Measurements from ENCODE around the gene BRINP1. TPM values are rescaled to one million over a fixed set of nuclear protein-coding genes. Genes with fewer than 3 reads are reported as not detected.

BRINP1 gene
- polyA plus RNA-seq, 2 donors: 0.18 to 0.77 TPM

- Histone ChIP-seq H3K4me1 (ENCODE audit: control insufficient read depth in 2 of 2, insufficient read depth in 2 of 2, low read length in 1 of 2) (no peaks in the 10 kb centered on the region), H3K36me3 (ENCODE audit: control insufficient read depth in 2 of 2, insufficient read depth in 2 of 2, low read length in 1 of 2) (no peaks in the 10 kb centered on the region), H3K4me3 (ENCODE audit: low read depth in 1 of 2, low read length in 2 of 2) (no peak overlapping the region), H3K9me3 (ENCODE audit: control insufficient read depth in 2 of 2, insufficient read depth in 1 of 2, low read depth in 1 of 2, low read length in 1 of 2) (no peaks in the 10 kb centered on the region), H3K27ac (ENCODE audit: low read depth in 2 of 2, low read length in 1 of 2) (no peak overlapping the region), H3K27me3 (ENCODE audit: control insufficient read depth in 1 of 2, insufficient read depth in 2 of 2, low read length in 2 of 2) (no peaks in the 10 kb centered on the region)
- WGBS, 2 donors: 60 to 71% methylated on average over 5 of the region's 5 CpGs
Observed at GRCh38 chr9:119310741-119311140, 58.5 kb downstream of the BRINP1 start.

DNA sequence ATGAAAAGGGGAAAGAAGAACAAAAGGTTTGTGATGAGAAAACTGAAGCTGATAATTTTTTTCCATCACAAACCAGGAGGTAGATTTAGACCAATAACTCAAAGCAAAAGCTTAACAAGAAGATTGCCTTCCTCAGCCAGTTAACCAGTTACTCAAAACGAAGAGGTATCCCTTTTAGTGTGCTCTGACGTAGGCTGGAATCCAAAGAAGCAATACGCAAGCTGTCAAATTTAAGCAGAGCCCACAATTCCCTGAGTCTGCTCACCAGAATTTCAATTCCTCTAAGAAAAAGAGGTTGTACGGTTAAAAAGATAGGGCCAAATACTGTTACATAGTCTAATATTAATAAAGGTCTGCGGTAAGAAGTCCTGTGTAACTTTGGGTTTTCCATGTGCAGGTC, 61.8 kb downstream of the BRINP1 start:
- Histone ChIP-seq H3K27me3 (ENCODE audit: control insufficient read depth in 1 of 2, insufficient read depth in 2 of 2, low read length in 2 of 2) (no peaks in the 10 kb centered on the region), H3K36me3 (ENCODE audit: control insufficient read depth in 2 of 2, insufficient read depth in 2 of 2, low read length in 1 of 2) (no peaks in the 10 kb centered on the region), H3K27ac (ENCODE audit: low read depth in 2 of 2, low read length in 1 of 2) (no peak overlapping the region), H3K4me1 (ENCODE audit: control insufficient read depth in 2 of 2, insufficient read depth in 2 of 2, low read length in 1 of 2) (no peaks in the 10 kb centered on the region), H3K9me3 (ENCODE audit: control insufficient read depth in 2 of 2, insufficient read depth in 1 of 2, low read depth in 1 of 2, low read length in 1 of 2) (no peaks in the 10 kb centered on the region), H3K4me3 (ENCODE audit: low read depth in 1 of 2, low read length in 2 of 2) (no peak overlapping the region)
- 80 to 85% methylated on average over 5 of the region's 5 CpGs for WGBS, 2 donors

DNA sequence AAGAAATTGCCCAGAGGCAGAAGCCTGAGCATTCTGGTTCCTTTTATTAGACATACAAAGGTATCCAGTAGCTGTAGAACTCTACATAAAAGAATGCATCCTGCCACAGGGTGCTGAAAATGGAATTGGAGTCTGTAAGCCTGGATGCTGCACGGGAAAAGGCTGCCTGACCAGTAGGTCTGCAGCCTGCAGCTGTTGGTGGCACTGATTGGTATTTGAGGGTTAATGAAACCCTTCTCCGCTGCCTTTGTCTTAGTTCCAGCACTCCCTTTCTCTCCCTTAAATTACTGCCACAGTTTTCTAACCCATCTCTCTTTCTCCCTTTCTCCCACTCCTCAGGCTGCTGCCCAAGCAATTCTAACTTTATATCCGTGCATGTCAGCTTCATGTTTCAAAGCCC, 64.7 kb downstream of the BRINP1 start:
- WGBS, 2 donors: 40 to 43% methylated on average over 3 of the region's 3 CpGs
- H3K9me3 ChIP-seq (ENCODE audit: control insufficient read depth in 2 of 2, insufficient read depth in 1 of 2, low read depth in 1 of 2, low read length in 1 of 2): no peaks in the 10 kb centered on the region
- no peak overlapping the region for H3K4me3 ChIP-seq (ENCODE audit: low read depth in 1 of 2, low read length in 2 of 2)
- H3K4me1 ChIP-seq (ENCODE audit: control insufficient read depth in 2 of 2, insufficient read depth in 2 of 2, low read length in 1 of 2): no peaks in the 10 kb centered on the region
- H3K27ac ChIP-seq (ENCODE audit: low read depth in 2 of 2, low read length in 1 of 2): no peak overlapping the region
- H3K36me3 ChIP-seq (ENCODE audit: control insufficient read depth in 2 of 2, insufficient read depth in 2 of 2, low read length in 1 of 2): no peaks in the 10 kb centered on the region
- H3K27me3 ChIP-seq (ENCODE audit: control insufficient read depth in 1 of 2, insufficient read depth in 2 of 2, low read length in 2 of 2): no peaks in the 10 kb centered on the region

- no peaks in the 10 kb centered on the region for H3K4me1 ChIP-seq (ENCODE audit: control insufficient read depth in 2 of 2, insufficient read depth in 2 of 2, low read length in 1 of 2)
- no peak overlapping the region for H3K27ac ChIP-seq (ENCODE audit: low read depth in 2 of 2, low read length in 1 of 2)
- no peaks in the 10 kb centered on the region for H3K36me3 ChIP-seq (ENCODE audit: control insufficient read depth in 2 of 2, insufficient read depth in 2 of 2, low read length in 1 of 2)
- H3K4me3 ChIP-seq (ENCODE audit: low read depth in 1 of 2, low read length in 2 of 2): no peak overlapping the region
- WGBS, 2 donors: 78 to 89% methylated on average over 13 of the region's 13 CpGs
- no peaks in the 10 kb centered on the region for H3K27me3 ChIP-seq (ENCODE audit: control insufficient read depth in 1 of 2, insufficient read depth in 2 of 2, low read length in 2 of 2)
- no peaks in the 10 kb centered on the region for H3K9me3 ChIP-seq (ENCODE audit: control insufficient read depth in 2 of 2, insufficient read depth in 1 of 2, low read depth in 1 of 2, low read length in 1 of 2)
Observed at GRCh38 chr9:119302988-119303698, 66.1 kb downstream of the BRINP1 start.

GRCh38 chr9:119298076-119298853, 71.0 kb downstream of the BRINP1 start:
- Histone ChIP-seq H3K4me1 (ENCODE audit: control insufficient read depth in 2 of 2, insufficient read depth in 2 of 2, low read length in 1 of 2) (no peaks in the 10 kb centered on the region), H3K27me3 (ENCODE audit: control insufficient read depth in 1 of 2, insufficient read depth in 2 of 2, low read length in 2 of 2) (no peaks in the 10 kb centered on the region), H3K9me3 (ENCODE audit: control insufficient read depth in 2 of 2, insufficient read depth in 1 of 2, low read depth in 1 of 2, low read length in 1 of 2) (no peaks in the 10 kb centered on the region), H3K27ac (ENCODE audit: low read depth in 2 of 2, low read length in 1 of 2) (no peak overlapping the region), H3K36me3 (ENCODE audit: control insufficient read depth in 2 of 2, insufficient read depth in 2 of 2, low read length in 1 of 2) (no peaks in the 10 kb centered on the region), H3K4me3 (ENCODE audit: low read depth in 1 of 2, low read length in 2 of 2) (no peak overlapping the region)
- 47 to 51% methylated on average over 3 of the region's 3 CpGs for WGBS, 2 donors

DNA sequence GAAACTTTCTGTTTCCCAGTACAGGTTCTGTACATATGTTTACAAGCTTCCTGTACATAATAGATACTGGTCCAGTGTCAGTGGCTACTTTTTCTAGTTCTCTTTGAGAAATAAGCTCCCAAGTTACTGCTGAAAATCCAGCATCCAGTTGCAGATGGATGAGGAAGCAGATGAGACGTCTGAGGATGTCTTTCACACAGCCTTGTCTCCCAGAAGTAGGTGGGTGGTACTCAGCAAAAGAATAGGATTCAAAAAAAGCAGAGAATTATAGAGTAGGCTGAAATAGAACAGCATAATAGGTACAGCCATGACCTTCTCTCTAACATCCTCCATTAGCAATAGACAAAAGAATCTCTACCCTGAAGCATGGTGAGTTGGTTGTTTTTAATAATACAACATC, 77.7 kb downstream of the BRINP1 start:
- Histone ChIP-seq H3K4me1 (ENCODE audit: control insufficient read depth in 2 of 2, insufficient read depth in 2 of 2, low read length in 1 of 2) (no peaks in the 10 kb centered on the region), H3K4me3 (ENCODE audit: low read depth in 1 of 2, low read length in 2 of 2) (no peak overlapping the region), H3K36me3 (ENCODE audit: control insufficient read depth in 2 of 2, insufficient read depth in 2 of 2, low read length in 1 of 2) (no peaks in the 10 kb centered on the region), H3K27me3 (ENCODE audit: control insufficient read depth in 1 of 2, insufficient read depth in 2 of 2, low read length in 2 of 2) (no peaks in the 10 kb centered on the region), H3K27ac (ENCODE audit: low read depth in 2 of 2, low read length in 1 of 2) (no peak overlapping the region), H3K9me3 (ENCODE audit: control insufficient read depth in 2 of 2, insufficient read depth in 1 of 2, low read depth in 1 of 2, low read length in 1 of 2) (no peaks in the 10 kb centered on the region)
- WGBS, 2 donors: 40 to 49% methylated on average over 1 of the region's 1 CpG

DNA sequence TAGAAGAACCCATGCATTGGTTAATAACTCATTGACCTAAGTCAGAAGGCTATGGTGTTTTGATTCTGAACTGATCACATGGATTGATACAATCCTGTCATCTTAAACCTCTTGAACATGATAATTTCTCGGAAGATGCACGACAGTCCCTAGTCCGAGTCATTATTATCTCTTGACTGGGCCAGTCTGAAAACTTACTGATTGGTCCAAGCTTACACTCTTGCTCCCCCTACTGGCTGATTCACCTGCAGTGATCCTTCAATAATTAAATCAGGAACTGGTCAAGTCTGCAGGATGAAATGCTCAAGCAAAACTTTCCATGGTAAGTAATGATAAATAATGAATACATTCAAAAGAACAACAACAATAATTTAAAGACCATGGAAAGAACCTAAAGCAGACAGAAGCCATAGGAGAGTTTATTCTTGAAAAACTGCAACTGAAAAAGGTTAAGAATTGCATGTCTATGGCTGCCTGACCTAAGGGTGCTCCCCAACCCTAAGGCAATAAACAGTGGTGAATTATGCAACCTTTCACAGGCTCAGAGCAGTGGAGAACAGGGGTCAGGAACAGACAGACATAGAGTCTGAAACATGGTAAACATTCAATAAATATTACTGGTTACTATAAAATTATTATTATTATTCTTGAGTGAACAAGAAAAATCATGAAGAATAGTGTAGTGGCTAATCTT, 79.3 kb downstream of the BRINP1 start:
- 25 to 28% methylated on average over 3 of the region's 3 CpGs for WGBS, 2 donors
- Histone ChIP-seq H3K27ac (ENCODE audit: low read depth in 2 of 2, low read length in 1 of 2) (no peak overlapping the region), H3K9me3 (ENCODE audit: control insufficient read depth in 2 of 2, insufficient read depth in 1 of 2, low read depth in 1 of 2, low read length in 1 of 2) (no peaks in the 10 kb centered on the region), H3K27me3 (ENCODE audit: control insufficient read depth in 1 of 2, insufficient read depth in 2 of 2, low read length in 2 of 2) (peaks cover 0 to 3% of the 10 kb centered on the region in 2 donors), H3K36me3 (ENCODE audit: control insufficient read depth in 2 of 2, insufficient read depth in 2 of 2, low read length in 1 of 2) (no peaks in the 10 kb centered on the region), H3K4me3 (ENCODE audit: low read depth in 1 of 2, low read length in 2 of 2) (no peak overlapping the region), H3K4me1 (ENCODE audit: control insufficient read depth in 2 of 2, insufficient read depth in 2 of 2, low read length in 1 of 2) (no peaks in the 10 kb centered on the region)

GRCh38 chr9:119284587-119285337, 84.5 kb downstream of the BRINP1 start:
- Histone ChIP-seq H3K27ac (ENCODE audit: low read depth in 2 of 2, low read length in 1 of 2) (no peak overlapping the region), H3K36me3 (ENCODE audit: control insufficient read depth in 2 of 2, insufficient read depth in 2 of 2, low read length in 1 of 2) (no peaks in the 10 kb centered on the region), H3K27me3 (ENCODE audit: control insufficient read depth in 1 of 2, insufficient read depth in 2 of 2, low read length in 2 of 2) (peaks cover 0 to 3% of the 10 kb centered on the region in 2 donors), H3K4me1 (ENCODE audit: control insufficient read depth in 2 of 2, insufficient read depth in 2 of 2, low read length in 1 of 2) (no peaks in the 10 kb centered on the region), H3K4me3 (ENCODE audit: low read depth in 1 of 2, low read length in 2 of 2) (no peak overlapping the region), H3K9me3 (ENCODE audit: control insufficient read depth in 2 of 2, insufficient read depth in 1 of 2, low read depth in 1 of 2, low read length in 1 of 2) (no peaks in the 10 kb centered on the region)
- WGBS, 2 donors: 69% methylated on average over 12 of the region's 12 CpGs

GRCh38 chr9:119284118-119284517, 85.1 kb downstream of the BRINP1 start:
- Histone ChIP-seq H3K9me3 (ENCODE audit: control insufficient read depth in 2 of 2, insufficient read depth in 1 of 2, low read depth in 1 of 2, low read length in 1 of 2) (no peaks in the 10 kb centered on the region), H3K27me3 (ENCODE audit: control insufficient read depth in 1 of 2, insufficient read depth in 2 of 2, low read length in 2 of 2) (peaks cover 0 to 3% of the 10 kb centered on the region in 2 donors), H3K36me3 (ENCODE audit: control insufficient read depth in 2 of 2, insufficient read depth in 2 of 2, low read length in 1 of 2) (no peaks in the 10 kb centered on the region), H3K4me3 (ENCODE audit: low read depth in 1 of 2, low read length in 2 of 2) (no peak overlapping the region), H3K4me1 (ENCODE audit: control insufficient read depth in 2 of 2, insufficient read depth in 2 of 2, low read length in 1 of 2) (no peaks in the 10 kb centered on the region), H3K27ac (ENCODE audit: low read depth in 2 of 2, low read length in 1 of 2) (no peak overlapping the region)
- 61 to 67% methylated on average over 4 of the region's 4 CpGs for WGBS, 2 donors

Measured in esophagus (tissue), 2 donors.